HUES48 (cell line): ENCODE results near the gene BNIPL.

ENCODE experiments used
- H3K27ac ChIP-seq: one replicate; pipeline ENCODE4 v1.7.0; 2013; ENCODE audit warnings: low read depth, low read length, inconsistent platforms
- H3K27me3 ChIP-seq: 2 replicates; pipeline ENCODE4 v1.6.1; 2013; ENCODE audit warnings: mild to moderate bottlenecking, low read length; ENCODE audit not compliant: control insufficient read depth, insufficient read depth
- H3K36me3 ChIP-seq: 2 replicates; pipeline ENCODE4 v1.6.1; 2013; ENCODE audit warnings: low read length; ENCODE audit not compliant: control insufficient read depth, insufficient read depth
- H3K4me1 ChIP-seq: 2 replicates; pipeline ENCODE4 v1.6.1; 2013; ENCODE audit warnings: mild to moderate bottlenecking, low read length; ENCODE audit not compliant: control insufficient read depth, insufficient read depth
- H3K4me3 ChIP-seq: 2 replicates; pipeline ENCODE4 v1.5.1; 2013; ENCODE audit warnings: mild to moderate bottlenecking, low read depth, low read length
- H3K9ac ChIP-seq: 2 replicates; pipeline ENCODE4 v1.6.1; 2013; ENCODE audit warnings: mild to moderate bottlenecking, low read depth, low read length, moderate library complexity
- H3K9me3 ChIP-seq: 2 replicates; pipeline ENCODE4 v1.6.1; 2013; ENCODE audit warnings: low read length; ENCODE audit not compliant: control insufficient read depth, insufficient read depth

The BNIPL gene

GRCh38 chr1:151010346-151010726, 26.1 kb upstream of the BNIPL start:
- Histone ChIP-seq H3K27ac (no peak overlapping the region), H3K36me3 (no peaks in the 10 kb centered on the region; the same call in 1 of the 2 replicates), H3K4me3 (no peak overlapping the region), H3K4me1 (peaks cover 22% of the 10 kb centered on the region), H3K9me3 (no peaks in the 10 kb centered on the region), H3K27me3 (no peaks in the 10 kb centered on the region), H3K9ac (no peak overlapping the region)

- Histone ChIP-seq H3K9ac (no peak overlapping the region), H3K27me3 (no peaks in the 10 kb centered on the region), H3K4me3 (no peak overlapping the region), H3K36me3 (no peaks in the 10 kb centered on the region; the same call in 1 of the 2 replicates), H3K9me3 (no peaks in the 10 kb centered on the region), H3K4me1 (peaks cover 14% of the 10 kb centered on the region; the same call in 1 of the 2 replicates), H3K27ac (no peak overlapping the region)
Measured at GRCh38 chr1:151011154-151011850, 25.1 kb upstream of the BNIPL start.

GRCh38 chr1:151012684-151013471, 23.5 kb upstream of the BNIPL start:
- H3K27ac ChIP-seq: no peak overlapping the region
- peaks cover 8% of the 10 kb centered on the region; the same call in 1 of the 2 replicates for H3K4me1 ChIP-seq
- H3K4me3 ChIP-seq: no peak overlapping the region

DNA sequence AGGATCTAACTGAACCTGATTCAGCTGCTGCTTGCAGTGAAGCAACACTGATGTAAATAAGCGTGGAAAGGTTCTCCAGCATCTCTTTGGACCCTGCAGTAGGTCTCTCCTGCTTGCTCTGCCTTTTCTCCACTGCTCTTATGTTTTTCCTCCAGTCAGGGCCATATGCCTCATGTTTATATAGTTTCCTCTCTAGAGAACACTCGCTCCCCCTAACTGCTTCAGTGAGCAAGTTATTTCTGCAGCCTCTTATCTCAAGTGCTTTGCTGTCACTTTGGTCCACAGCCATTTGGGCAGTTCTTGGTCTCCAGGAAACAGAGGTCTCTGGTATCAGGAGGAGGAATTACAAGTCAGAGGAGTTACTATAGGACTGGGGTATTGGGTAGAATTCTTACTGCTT, 22.9 kb upstream of the BNIPL start:
- Histone ChIP-seq H3K4me3 (no peak overlapping the region), H3K36me3 (peaks cover 10% of the 10 kb centered on the region), H3K9me3 (no peaks in the 10 kb centered on the region), H3K9ac (no peak overlapping the region), H3K27me3 (no peaks in the 10 kb centered on the region), H3K4me1 (peaks cover 6% of the 10 kb centered on the region; the same call in 1 of the 2 replicates), H3K27ac (no peak overlapping the region)

More at GRCh38 chr1:151012684-151013471, 23.5 kb upstream of the BNIPL start:
- Histone ChIP-seq H3K27me3 (no peaks in the 10 kb centered on the region), H3K36me3 (peaks cover 3% of the 10 kb centered on the region), H3K9ac (no peak overlapping the region), H3K9me3 (no peaks in the 10 kb centered on the region)

- Histone ChIP-seq H3K9me3 (no peaks in the 10 kb centered on the region), H3K27me3 (no peaks in the 10 kb centered on the region), H3K9ac (no peak overlapping the region), H3K36me3 (peaks cover 31% of the 10 kb centered on the region), H3K4me3 (no peak overlapping the region), H3K27ac (no peak overlapping the region), H3K4me1 (no peaks in the 10 kb centered on the region)
Measured at GRCh38 chr1:151024540-151025146, 11.7 kb upstream of the BNIPL start.

DNA sequence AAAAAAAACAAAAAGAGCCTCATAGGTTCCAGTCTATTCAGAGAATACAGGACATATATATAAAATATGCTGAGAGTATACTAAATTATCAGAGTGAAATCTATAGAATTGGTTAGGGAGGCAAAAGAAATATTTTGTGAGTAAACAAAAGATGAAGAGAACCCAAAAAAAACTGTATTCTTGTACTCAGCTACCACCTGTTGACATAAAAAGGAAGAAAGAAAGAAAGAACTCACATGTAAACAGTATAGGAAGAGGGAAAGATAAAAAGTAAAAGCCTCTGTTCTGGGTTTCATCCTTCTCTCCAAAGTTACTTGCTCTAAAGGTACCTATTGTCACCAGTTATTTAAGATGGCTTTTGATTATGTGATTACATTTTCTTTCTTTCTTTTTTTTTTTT, 9.9 kb upstream of the BNIPL start:
- H3K27ac ChIP-seq: no peak overlapping the region
- no peak overlapping the region for H3K9ac ChIP-seq
- no peak overlapping the region for H3K4me3 ChIP-seq
- H3K4me1 ChIP-seq: no peaks in the 10 kb centered on the region
- no peaks in the 10 kb centered on the region for H3K9me3 ChIP-seq
- H3K36me3 ChIP-seq: peaks cover 43% of the 10 kb centered on the region
- H3K27me3 ChIP-seq: no peaks in the 10 kb centered on the region

DNA sequence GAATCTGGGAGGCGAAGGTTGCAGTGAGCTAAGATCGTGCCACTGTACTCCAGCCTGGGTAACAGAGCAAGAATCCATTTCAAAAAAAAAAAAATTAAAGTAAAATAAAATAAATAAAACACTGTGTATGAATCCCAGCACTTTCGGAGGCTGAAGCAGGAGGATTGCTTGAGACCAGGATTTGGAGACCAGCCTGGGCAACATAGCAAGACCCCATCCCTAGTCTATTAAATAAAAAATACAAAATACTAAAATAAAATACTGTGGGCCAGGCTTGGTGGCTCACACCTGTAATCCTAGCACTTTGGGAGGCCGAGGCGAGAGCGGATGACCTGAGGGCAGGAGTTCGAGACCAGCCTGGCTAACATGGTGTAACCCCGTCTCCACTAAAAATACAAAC, 4.2 kb upstream of the BNIPL start:
- Histone ChIP-seq H3K9ac (no peak overlapping the region), H3K27ac (no peak overlapping the region), H3K36me3 (peaks cover 44% of the 10 kb centered on the region), H3K27me3 (no peaks in the 10 kb centered on the region), H3K9me3 (no peaks in the 10 kb centered on the region), H3K4me3 (no peak overlapping the region), H3K4me1 (peaks cover 7% of the 10 kb centered on the region)

DNA sequence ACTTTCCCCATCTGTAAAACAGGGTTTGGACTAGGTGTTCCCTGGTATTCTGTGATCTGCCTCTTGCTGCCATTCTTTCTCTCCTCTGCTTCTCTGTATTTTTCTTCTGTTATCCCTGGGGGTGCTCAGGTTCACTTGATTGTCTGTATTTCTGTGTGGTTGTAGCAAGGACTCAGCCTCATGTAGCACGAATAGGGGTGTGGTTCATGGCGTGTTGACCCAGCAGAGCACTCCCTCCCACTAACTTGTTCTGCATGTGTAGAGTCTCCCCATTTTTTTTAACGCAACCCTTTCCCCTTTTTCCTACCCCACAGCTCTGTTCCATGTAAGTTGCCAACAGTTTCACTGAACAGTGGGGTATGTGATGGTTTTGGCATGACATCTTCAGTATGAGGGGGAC, 1.2 kb upstream of the BNIPL start:
- Histone ChIP-seq H3K27ac (no peak overlapping the region), H3K27me3 (no peaks in the 10 kb centered on the region), H3K36me3 (peaks cover 26% of the 10 kb centered on the region), H3K4me3 (no peak overlapping the region), H3K4me1 (peaks cover 7% of the 10 kb centered on the region), H3K9ac (no peak overlapping the region), H3K9me3 (no peaks in the 10 kb centered on the region)

DNA sequence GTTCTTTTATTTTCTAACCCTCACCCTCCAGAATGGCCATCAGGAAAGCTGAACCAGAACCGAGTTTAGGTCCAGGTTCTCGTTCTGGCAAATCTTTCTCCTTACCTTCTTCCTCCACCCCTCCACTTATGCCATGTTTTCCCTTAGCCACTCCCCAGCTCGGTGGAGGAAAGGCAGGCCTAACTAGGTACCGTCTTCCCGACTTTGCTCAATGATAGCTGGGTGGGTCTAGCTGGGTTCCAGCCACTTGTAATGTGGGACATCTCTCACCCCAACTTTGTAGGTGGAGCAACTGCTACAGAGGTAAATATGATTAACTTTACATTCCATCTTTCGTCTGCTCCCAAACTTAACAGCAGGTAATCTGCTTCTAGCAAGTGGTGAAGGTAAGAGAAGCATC, 646 bp downstream of the BNIPL start:
- Histone ChIP-seq H3K9me3 (no peaks in the 10 kb centered on the region), H3K4me1 (peaks cover 7% of the 10 kb centered on the region), H3K36me3 (peaks cover 12% of the 10 kb centered on the region), H3K27me3 (no peaks in the 10 kb centered on the region), H3K4me3 (no peak overlapping the region), H3K9ac (no peak overlapping the region), H3K27ac (peak overlapping the region; percentile 39)

GRCh38 chr1:151039521-151039920, 3.1 kb downstream of the BNIPL start:
- Histone ChIP-seq H3K4me3 (no peak overlapping the region), H3K27ac (no peak overlapping the region), H3K27me3 (no peaks in the 10 kb centered on the region), H3K36me3 (peaks cover 2% of the 10 kb centered on the region), H3K9me3 (no peaks in the 10 kb centered on the region), H3K9ac (no peak overlapping the region), H3K4me1 (peaks cover 7% of the 10 kb centered on the region)

DNA sequence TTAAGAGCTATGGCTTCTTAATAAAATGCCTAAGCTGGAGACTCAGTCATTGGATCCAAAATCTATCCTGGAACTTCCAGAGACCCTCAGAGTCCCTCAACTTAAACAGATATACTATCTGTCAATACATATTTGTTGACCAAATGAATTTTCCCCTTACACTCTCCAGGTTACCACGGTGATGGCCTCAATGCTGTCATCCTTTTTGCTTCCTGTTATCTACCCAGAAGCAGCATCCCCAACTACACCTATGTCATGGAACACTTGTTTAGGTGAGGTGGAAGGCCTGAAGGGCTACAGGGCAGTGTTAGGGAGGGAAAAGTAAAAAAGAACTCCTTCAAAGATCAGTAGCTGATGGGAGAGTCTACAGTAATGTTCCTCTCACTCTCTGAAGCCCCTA, 6.8 kb downstream of the BNIPL start:
- no peaks in the 10 kb centered on the region for H3K27me3 ChIP-seq
- no peak overlapping the region for H3K4me3 ChIP-seq
- H3K9me3 ChIP-seq: no peaks in the 10 kb centered on the region
- H3K27ac ChIP-seq: no peak overlapping the region
- no peaks in the 10 kb centered on the region; the same call in 1 of the 2 replicates for H3K4me1 ChIP-seq
- H3K36me3 ChIP-seq: no peaks in the 10 kb centered on the region
- no peak overlapping the region for H3K9ac ChIP-seq
